Lower lobe of right lung (tissue), 2 donors: ENCODE measurements around the gene ZNF628. TPM values are rescaled to one million over a fixed set of nuclear protein-coding genes. Genes with fewer than 3 reads are reported as not detected.

Experiments used
- ATAC-seq, 2 donors: fragments of 200-7000 bp; cut with Tn5 transposase; one replicate each; pipeline ENCODE4 v1.9.1; 2020 to 2022; ENCODE audit warnings: mild to moderate bottlenecking in 2 of 2, moderate library complexity in 2 of 2
- DNase-seq: peaks from one replicate; pipeline ENCODE4 v3.0.0-alpha.2; 2020
- H3K27ac ChIP-seq: fragments of 200-600 bp; one replicate; pipeline ENCODE4 v1.8.0; 2022
- H3K27me3 ChIP-seq: fragments of 200-600 bp; one replicate; pipeline ENCODE4 v1.8.0; 2022; ENCODE audit warnings: low read depth
- H3K36me3 ChIP-seq: fragments of 200-600 bp; one replicate; pipeline ENCODE4 v1.8.0; 2022; ENCODE audit warnings: mild to moderate bottlenecking
- H3K4me1 ChIP-seq: fragments of 200-600 bp; one replicate; pipeline ENCODE4 v1.8.0; 2022
- H3K4me3 ChIP-seq: fragments of 200-600 bp; one replicate; pipeline ENCODE4 v1.8.0; 2022; ENCODE audit warnings: mild to moderate bottlenecking
- H3K9me3 ChIP-seq: fragments of 200-600 bp; one replicate; pipeline ENCODE4 v1.8.0; 2022
- intact Hi-C: fragments of 100-400 bp; cut with DNase I; formaldehyde crosslinking; loops from one replicate; pipeline ENCODE4 v1.11.0; 2022
- total RNA-seq: library from RNA; stranded (reverse); fragmentation: NEBNext Ultra II Directional; extraction: Animal tissue kit (Norgen Biotek cat#: 25700); gene quantifications from one replicate; pipeline ENCODE4 v1.2.1, GENCODE V29; 2021
- TF ChIP-seq, protein P1 (sequence below): fragments of 200-600 bp; IDR thresholded peaks from one replicate; pipeline ENCODE4 v1.8.0; 2022; ENCODE audit warnings: antibody characterized with exemption, mild to moderate bottlenecking
- donor health status: DM: no; HTN: yes; CAD: no; lungs with severe emphysema.

ZNF628 gene
- total RNA-seq, 1 donor from 2014 or later: 7.1 TPM

DNA sequence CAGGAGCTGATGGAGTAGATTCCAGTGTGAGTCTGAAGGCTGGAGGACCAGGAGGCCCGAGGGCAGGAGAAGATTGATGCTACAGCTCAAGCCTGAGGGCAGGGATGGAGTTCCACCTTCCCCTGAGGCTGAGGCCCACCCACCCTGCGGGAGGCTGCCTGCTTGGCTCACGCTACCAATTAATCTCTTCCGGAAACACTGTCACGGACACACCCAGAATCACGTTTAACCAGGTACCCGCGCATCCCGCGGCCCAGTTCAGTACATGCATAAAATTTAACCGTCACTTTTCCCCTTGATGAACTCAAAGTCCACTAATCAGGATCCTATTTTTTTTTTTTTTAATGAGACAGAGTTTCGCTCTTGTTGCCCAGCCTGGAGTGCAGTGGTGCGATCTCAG is 5.2 kb upstream of the ZNF628 start:
- Histone ChIP-seq H3K9me3 (no peaks in the 10 kb centered on the region), H3K4me3 (no peak overlapping the region), H3K27me3 (no peaks in the 10 kb centered on the region), H3K4me1 (peaks cover 6% of the 10 kb centered on the region), H3K27ac (no peak overlapping the region), H3K36me3 (no peaks in the 10 kb centered on the region)
- no peak for DNase-seq
- TF ChIP-seq, protein P1, sequence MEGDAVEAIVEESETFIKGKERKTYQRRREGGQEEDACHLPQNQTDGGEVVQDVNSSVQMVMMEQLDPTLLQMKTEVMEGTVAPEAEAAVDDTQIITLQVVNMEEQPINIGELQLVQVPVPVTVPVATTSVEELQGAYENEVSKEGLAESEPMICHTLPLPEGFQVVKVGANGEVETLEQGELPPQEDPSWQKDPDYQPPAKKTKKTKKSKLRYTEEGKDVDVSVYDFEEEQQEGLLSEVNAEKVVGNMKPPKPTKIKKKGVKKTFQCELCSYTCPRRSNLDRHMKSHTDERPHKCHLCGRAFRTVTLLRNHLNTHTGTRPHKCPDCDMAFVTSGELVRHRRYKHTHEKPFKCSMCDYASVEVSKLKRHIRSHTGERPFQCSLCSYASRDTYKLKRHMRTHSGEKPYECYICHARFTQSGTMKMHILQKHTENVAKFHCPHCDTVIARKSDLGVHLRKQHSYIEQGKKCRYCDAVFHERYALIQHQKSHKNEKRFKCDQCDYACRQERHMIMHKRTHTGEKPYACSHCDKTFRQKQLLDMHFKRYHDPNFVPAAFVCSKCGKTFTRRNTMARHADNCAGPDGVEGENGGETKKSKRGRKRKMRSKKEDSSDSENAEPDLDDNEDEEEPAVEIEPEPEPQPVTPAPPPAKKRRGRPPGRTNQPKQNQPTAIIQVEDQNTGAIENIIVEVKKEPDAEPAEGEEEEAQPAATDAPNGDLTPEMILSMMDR: no peak
- no peak for ATAC-seq
- intact Hi-C loops: no loop called here

DNA sequence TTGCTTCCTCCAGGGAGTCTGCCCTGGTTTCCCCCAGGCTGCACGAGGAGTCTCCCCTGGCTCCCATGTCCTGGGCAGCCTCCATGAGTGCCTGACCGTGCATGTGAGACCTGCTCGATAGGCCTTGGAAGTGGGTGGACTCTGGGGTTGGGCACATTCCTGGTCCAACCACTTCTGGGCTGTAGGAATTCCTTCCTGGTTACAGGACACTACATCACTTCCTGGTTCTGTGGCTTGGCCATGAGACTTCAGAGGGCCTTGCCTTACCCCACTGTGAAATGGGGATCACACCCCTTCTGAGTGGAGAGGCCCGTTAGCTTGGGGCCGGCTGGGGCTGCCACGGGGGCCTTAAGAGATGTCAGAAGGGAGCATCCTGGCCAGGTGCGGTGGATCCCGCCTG is 4.0 kb upstream of the ZNF628 start:
- no peaks in the 10 kb centered on the region for H3K36me3 ChIP-seq
- no peaks in the 10 kb centered on the region for H3K27me3 ChIP-seq
- TF ChIP-seq, protein P1: no peak
- H3K4me3 ChIP-seq: no peak overlapping the region
- no peaks in the 10 kb centered on the region for H3K9me3 ChIP-seq
- peak; percentile 13 to 34 for ATAC-seq
- intact Hi-C loops: no loop called here
- peaks cover 10% of the 10 kb centered on the region for H3K4me1 ChIP-seq
- no peak overlapping the region for H3K27ac ChIP-seq
- DNase-seq: no peak

DNA sequence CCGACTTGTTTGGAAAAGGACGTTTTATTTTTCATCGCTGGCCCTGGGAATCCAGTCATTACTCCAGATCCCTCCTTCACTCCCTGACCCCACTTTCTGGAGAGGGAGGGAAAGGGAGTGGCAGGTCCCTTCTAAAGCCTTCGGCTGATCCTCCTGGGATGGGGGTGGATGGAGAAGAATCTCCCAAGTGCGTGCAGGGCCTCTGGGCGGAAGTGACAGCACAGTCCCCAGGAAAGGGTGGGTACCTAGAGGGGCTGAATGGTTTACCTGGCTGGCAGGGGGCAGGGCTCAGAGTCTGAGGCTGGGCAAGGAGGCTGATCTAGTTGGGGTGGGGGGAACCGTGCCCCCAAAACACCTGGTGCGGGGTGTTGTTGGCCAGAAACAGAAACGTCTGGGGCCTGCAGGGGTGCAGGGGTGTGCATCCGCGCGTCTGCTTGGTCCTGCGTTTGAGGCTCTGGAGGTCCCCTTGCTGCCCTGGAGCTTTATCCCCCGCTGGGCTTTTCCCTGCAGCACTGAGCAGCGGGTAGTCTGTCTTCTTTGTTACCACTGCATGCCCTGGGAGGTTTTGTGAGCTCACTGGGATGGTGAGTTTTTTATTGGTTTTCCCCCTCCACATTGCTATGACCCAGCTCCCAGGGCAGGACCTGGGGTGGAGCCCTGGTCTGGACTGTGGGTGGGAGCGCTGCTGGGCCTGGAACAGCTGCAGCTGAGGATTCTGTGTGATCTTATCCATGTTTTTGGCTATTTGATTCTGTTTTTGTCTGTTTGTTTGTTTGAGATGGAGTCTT is 3.0 kb upstream of the ZNF628 start:
- intact Hi-C loops: no loop called here
- H3K27me3 ChIP-seq: no peaks in the 10 kb centered on the region
- no peak overlapping the region for H3K27ac ChIP-seq
- peaks cover 19% of the 10 kb centered on the region for H3K4me1 ChIP-seq
- ATAC-seq (no peak), DNase-seq (no peak)
- H3K36me3 ChIP-seq: no peaks in the 10 kb centered on the region
- H3K4me3 ChIP-seq: no peak overlapping the region
- H3K9me3 ChIP-seq: no peaks in the 10 kb centered on the region
- TF ChIP-seq, protein P1: no peak

DNA sequence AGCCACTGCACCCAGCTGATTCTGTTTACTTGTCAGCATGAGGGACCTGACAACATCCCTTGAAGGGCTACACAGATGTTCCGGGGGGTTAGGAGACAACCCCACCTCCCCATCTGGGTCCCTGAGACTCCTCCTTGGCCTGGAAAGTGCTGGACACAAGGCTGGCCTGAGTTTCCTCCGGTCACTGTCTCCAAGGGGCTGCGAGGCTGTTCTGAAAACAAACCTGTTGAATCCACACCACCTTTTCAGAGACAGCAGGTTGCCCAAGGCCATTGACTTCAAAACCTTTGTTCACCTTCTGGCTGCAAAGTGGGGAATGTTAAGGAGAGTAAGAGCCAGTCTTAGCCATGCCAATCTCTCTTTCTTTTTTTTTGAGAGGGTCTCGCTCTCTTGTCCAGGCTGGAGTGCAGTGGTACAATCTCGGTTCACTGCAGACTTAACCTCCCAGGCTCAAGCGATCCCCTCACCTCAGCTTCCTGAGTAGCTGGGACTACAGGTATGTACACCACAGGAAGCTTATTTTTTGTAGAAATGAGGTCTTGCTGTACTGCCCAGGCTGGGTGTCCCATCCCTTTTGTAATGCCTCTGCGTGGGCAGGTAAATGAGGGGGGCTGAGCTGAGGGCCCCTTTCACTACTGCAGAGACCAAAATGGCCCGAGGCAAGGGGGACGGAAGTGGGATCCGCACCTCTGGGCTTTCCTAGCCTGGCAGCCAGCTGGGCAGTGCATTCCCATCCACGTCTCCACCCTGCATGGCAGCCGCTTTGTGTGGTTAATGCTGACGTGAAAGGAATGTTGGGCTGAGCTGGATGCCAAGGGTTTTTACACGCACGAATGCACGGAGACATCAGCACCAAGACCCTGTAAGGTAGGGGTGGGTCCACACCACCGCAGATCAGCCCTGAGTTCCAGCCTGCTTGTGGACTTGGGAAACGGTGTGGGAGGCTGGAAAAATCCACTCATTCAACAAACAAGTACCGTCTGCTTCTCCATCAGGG is 1.9 kb upstream of the ZNF628 start:
- TF ChIP-seq, protein P1: no peak
- intact Hi-C loops: no loop called here
- no peaks in the 10 kb centered on the region for H3K36me3 ChIP-seq
- no peak overlapping the region for H3K4me3 ChIP-seq
- no peak overlapping the region for H3K27ac ChIP-seq
- H3K4me1 ChIP-seq: peaks cover 22% of the 10 kb centered on the region
- ATAC-seq (no peak), DNase-seq (no peak)
- H3K9me3 ChIP-seq: no peaks in the 10 kb centered on the region
- no peaks in the 10 kb centered on the region for H3K27me3 ChIP-seq

DNA sequence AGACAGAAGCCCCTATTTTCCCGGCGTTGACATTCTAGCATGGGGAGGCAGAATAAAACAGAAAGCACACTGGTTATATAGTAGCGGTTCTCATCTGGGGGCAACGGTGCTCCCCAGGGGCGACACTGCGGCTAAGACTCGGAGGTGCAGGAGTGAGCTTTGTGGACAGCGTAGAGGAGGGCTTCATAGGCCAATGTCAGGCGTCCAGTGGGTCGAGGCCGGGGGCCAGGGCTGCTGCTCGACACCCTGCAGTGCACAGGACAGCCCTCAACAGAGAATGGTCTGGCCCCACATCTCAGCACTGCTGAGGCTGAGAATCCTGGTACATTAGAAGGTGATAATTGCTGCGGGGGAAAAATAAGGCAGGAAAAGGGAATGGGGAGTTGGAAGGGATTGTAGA is 1.5 kb downstream of the ZNF628 start:
- TF ChIP-seq, protein P1: no peak
- Histone ChIP-seq H3K27me3 (no peaks in the 10 kb centered on the region), H3K36me3 (peaks cover 20% of the 10 kb centered on the region), H3K4me1 (peaks cover 22% of the 10 kb centered on the region), H3K9me3 (no peaks in the 10 kb centered on the region), H3K27ac (no peak overlapping the region), H3K4me3 (peak overlapping the region; percentile 64)
- intact Hi-C loops: no loop called here
- ATAC-seq (no peak), DNase-seq (no peak)
